GM10266 (cell line): ENCODE results near the gene DHX34.
"Not testable (repeated sequence)": the region's sequence is repeated elsewhere in the genome, so short reads cannot be mapped to it uniquely, and the experiment has no call there.

Source experiments
- DNase-seq: peaks from one replicate; pipeline ENCODE4 v3.0.0; 2012; ENCODE audit errors: extremely low spot score
- CTCF ChIP-seq: IDR thresholded peaks from 2 replicates; pipeline ENCODE4 v1.5.1; 2012; ENCODE audit warnings: mild to moderate bottlenecking, low read depth; ENCODE audit not compliant: control insufficient read depth, insufficient read depth; ENCODE audit errors: missing control alignments

DHX34 gene

GRCh38 chr19:47377801-47378200 is 28.7 kb downstream of the DHX34 start:
- DNase-seq, result no peak
- no peak for TF ChIP-seq CTCF

GRCh38 chr19:47378246-47378645 is 29.1 kb downstream of the DHX34 start:
- DNase-seq, result no peak
- no peak for TF ChIP-seq CTCF

GRCh38 chr19:47379381-47379938 is 30.3 kb downstream of the DHX34 start:
- DNase-seq, result no peak
- TF ChIP-seq CTCF, result no peak

- no peak for DNase-seq
- TF ChIP-seq CTCF, result no peak
Measured at GRCh38 chr19:47380559-47380958, 31.4 kb downstream of the DHX34 start.

- no peak for DNase-seq
Measured at GRCh38 chr19:47381121-47381520, 32.0 kb downstream of the DHX34 start.

GRCh38 chr19:47381653-47382279 is 32.7 kb downstream of the DHX34 start:
- no peak for TF ChIP-seq CTCF
- DNase-seq, result no peak

More at GRCh38 chr19:47381121-47381520, 32.0 kb downstream of the DHX34 start:
- no peak for TF ChIP-seq CTCF

GRCh38 chr19:47383890-47384289 is 34.8 kb downstream of the DHX34 start:
- DNase-seq, result not testable (repeated sequence)

- not testable (repeated sequence) for DNase-seq
Measured at GRCh38 chr19:47384533-47384932, 35.4 kb downstream of the DHX34 start.

GRCh38 chr19:47386582-47386981 is 37.5 kb downstream of the DHX34 start:
- DNase-seq, result not testable (repeated sequence)

GRCh38 chr19:47387623-47388022 is 38.5 kb downstream of the DHX34 start:
- DNase-seq, result not testable (repeated sequence)

- DNase-seq, result not testable (repeated sequence)
Measured at GRCh38 chr19:47388721-47389120, 39.6 kb downstream of the DHX34 start.
